Measurements from ENCODE around the gene WFDC10A.
"Not testable (repeated sequence)": the region's sequence is repeated elsewhere in the genome, so short reads cannot be mapped to it uniquely, and the experiment has no call there.

Gene WFDC10A

GRCh38 chr20:45649312-45649863 is 19.8 kb downstream of the WFDC10A start:
- DNase-seq, result no peak

GRCh38 chr20:45651726-45652125 is 22.2 kb downstream of the WFDC10A start:
- not testable (repeated sequence) for DNase-seq

GRCh38 chr20:45657038-45657437 is 27.5 kb downstream of the WFDC10A start:
- DNase-seq, result not testable (repeated sequence)

- no peak for DNase-seq
These were observed 40.6 kb downstream of the WFDC10A start, which contains the start of gene WFDC11 for GRCh38 chr20:45670139-45670538. WFDC11 (minus strand) TSS chr20:45670239; CDS start chr20:45650600, 19,639 bp downstream.

GRCh38 chr20:45672765-45673164 is 43.2 kb downstream of the WFDC10A start:
- no peak for DNase-seq

- DNase-seq, result no peak
These were observed 50.1 kb downstream of the WFDC10A start for GRCh38 chr20:45679650-45680049.

Measured in activated naive CD4-positive, alpha-beta T cell treated with Interleukin-2 at 50 U/mL for 16 hours (primary cell).